Fibroblast of lung (primary cell): ENCODE measurements around the gene TM9SF4. TPM values are rescaled to one million over a fixed set of nuclear protein-coding genes. Genes with fewer than 3 reads are reported as not detected.
A peak's percentile ranks its signal among the peaks of the same experiment; 100 is the strongest.

Source experiments
- DNase-seq, 2 donors: peaks; one replicate each; pipeline versions ENCODE4 v3.0.0 to v3.0.0-alpha.2; 2010; ENCODE audit warnings: low read depth in 2 of 2
- H2AFZ ChIP-seq: 2 replicates; pipeline ENCODE4 v1.5.1; 2012; ENCODE audit warnings: low read length, control low read depth, inconsistent platforms
- H3K27ac ChIP-seq: 2 replicates; pipeline ENCODE4 v1.5.1; 2011; ENCODE audit warnings: low read length, control low read depth; ENCODE audit not compliant: insufficient read depth
- H3K27me3 ChIP-seq: 2 replicates; pipeline ENCODE4 v1.5.1; 2011; ENCODE audit warnings: mild to moderate bottlenecking, low read length; ENCODE audit not compliant: control insufficient read depth, insufficient read depth
- H3K36me3 ChIP-seq: 2 replicates; pipeline ENCODE4 v1.5.1; 2011; ENCODE audit warnings: low read length; ENCODE audit not compliant: control insufficient read depth, insufficient read depth
- H3K4me1 ChIP-seq: 2 replicates; pipeline ENCODE4 v1.5.1; 2011; ENCODE audit warnings: low read length; ENCODE audit not compliant: control insufficient read depth, insufficient read depth; ENCODE audit errors: extremely low read depth
- H3K4me2 ChIP-seq: 2 replicates; pipeline ENCODE4 v1.5.1; 2011; ENCODE audit warnings: low read length, control low read depth; ENCODE audit not compliant: insufficient read depth; ENCODE audit errors: extremely low read depth
- H3K4me3 ChIP-seq, 4 experiments: fragments of 200-600 bp in 1 of 4; sonication (generic) in 1 of 4; replicated peaks in 1 of 4; 2 replicates each; pipeline ENCODE4 v1.5.1; 2011 to 2016; ENCODE audit warnings: low read length in 4 of 4, low read depth in 3 of 4, mild to moderate bottlenecking in 3 of 4, control low read depth in 2 of 4, inconsistent platforms in 1 of 4, mixed read lengths in 1 of 4; ENCODE audit not compliant: insufficient read depth in 1 of 4; ENCODE audit errors: control extremely low read depth in 1 of 4
- H3K79me2 ChIP-seq: 2 replicates; pipeline ENCODE4 v1.5.1; 2012; ENCODE audit warnings: mild to moderate bottlenecking, low read length, inconsistent platforms; ENCODE audit not compliant: control insufficient read depth, insufficient read depth
- H3K9ac ChIP-seq: 2 replicates; pipeline ENCODE4 v1.5.1; 2011; ENCODE audit warnings: mild to moderate bottlenecking, low read length, control low read depth; ENCODE audit not compliant: insufficient read depth
- H3K9me3 ChIP-seq: 2 replicates; pipeline ENCODE4 v1.5.1; 2012; ENCODE audit warnings: low read depth, low read length; ENCODE audit not compliant: control insufficient read depth, insufficient read depth
- H4K20me1 ChIP-seq: 2 replicates; pipeline ENCODE4 v1.5.1; 2011; ENCODE audit warnings: low read length; ENCODE audit not compliant: control insufficient read depth, insufficient read depth; ENCODE audit errors: extremely low read depth
- EZH2 ChIP-seq: IDR thresholded peaks from 2 replicates; pipeline ENCODE4 v1.5.1; 2012; ENCODE audit warnings: low read length, control low read depth, mild to moderate bottlenecking; ENCODE audit errors: missing control alignments
- polyA plus RNA-seq, 2 donors: library from polyadenylated mRNA; depleted of rRNA in 1 of 2; stranded (reverse) in 1 of 2; unstranded in 1 of 2; fragments of >200 nt; gene quantifications; 2 replicates each; pipeline ENCODE4 v1.2.1, GENCODE V29; 2011 to 2012; ENCODE audit warnings: missing spikeins in 1 of 2
- total RNA-seq: library from RNA; depleted of rRNA; stranded (reverse); fragments of >200 nt; gene quantifications from 2 replicates; pipeline ENCODE4 v1.2.1, GENCODE V29; 2014
- TF ChIP-seq, protein P1 (sequence below), 2 donors: IDR thresholded peaks in 1 of 2; conservative IDR thresholded peaks in 1 of 2; 1 replicate in 1 of 2; 2 replicates in 1 of 2; pipeline ENCODE4 v1.5.1; 2011 to 2012; ENCODE audit warnings: low read length in 2 of 2, control low read depth in 1 of 2, inconsistent platforms in 1 of 2, low read depth in 1 of 2, mild to moderate bottlenecking in 1 of 2

TM9SF4 gene
- total and polyA plus RNA-seq, 2 donors (not counting 1 experiment from before 2014, with no cell fraction given): 33.5 to 71.3 TPM

DNA sequence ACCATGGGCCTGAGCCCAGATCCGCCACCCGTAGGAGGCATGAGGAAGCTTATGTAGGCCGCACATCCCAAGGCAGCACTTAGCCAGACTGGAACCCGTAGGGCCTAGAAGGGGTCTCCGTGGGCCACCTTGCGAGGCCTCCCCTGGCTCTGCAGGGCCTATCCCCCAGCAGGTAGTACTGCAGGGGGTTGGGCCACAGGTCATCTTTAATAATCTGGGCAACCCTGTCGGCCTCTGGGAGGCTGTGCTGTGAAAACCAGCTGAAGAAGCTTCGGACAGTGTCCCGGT, 79.6 kb downstream of the TM9SF4 start:
- Histone ChIP-seq H3K27ac (no peak overlapping the region), H3K36me3 (no peaks in the 10 kb centered on the region), H3K4me3 (peak overlapping the region in 1 of 4 experiments; percentile 53), H3K4me2 (no peak overlapping the region), H2AFZ (no peak overlapping the region), H4K20me1 (no peaks in the 10 kb centered on the region), H3K9ac (peak overlapping the region; percentile 34), H3K79me2 (no peaks in the 10 kb centered on the region), H3K27me3 (no peaks in the 10 kb centered on the region), H3K4me1 (peaks cover 7% of the 10 kb centered on the region), H3K9me3 (no peaks in the 10 kb centered on the region)
- no peak for DNase-seq
- TF ChIP-seq, protein P1, sequence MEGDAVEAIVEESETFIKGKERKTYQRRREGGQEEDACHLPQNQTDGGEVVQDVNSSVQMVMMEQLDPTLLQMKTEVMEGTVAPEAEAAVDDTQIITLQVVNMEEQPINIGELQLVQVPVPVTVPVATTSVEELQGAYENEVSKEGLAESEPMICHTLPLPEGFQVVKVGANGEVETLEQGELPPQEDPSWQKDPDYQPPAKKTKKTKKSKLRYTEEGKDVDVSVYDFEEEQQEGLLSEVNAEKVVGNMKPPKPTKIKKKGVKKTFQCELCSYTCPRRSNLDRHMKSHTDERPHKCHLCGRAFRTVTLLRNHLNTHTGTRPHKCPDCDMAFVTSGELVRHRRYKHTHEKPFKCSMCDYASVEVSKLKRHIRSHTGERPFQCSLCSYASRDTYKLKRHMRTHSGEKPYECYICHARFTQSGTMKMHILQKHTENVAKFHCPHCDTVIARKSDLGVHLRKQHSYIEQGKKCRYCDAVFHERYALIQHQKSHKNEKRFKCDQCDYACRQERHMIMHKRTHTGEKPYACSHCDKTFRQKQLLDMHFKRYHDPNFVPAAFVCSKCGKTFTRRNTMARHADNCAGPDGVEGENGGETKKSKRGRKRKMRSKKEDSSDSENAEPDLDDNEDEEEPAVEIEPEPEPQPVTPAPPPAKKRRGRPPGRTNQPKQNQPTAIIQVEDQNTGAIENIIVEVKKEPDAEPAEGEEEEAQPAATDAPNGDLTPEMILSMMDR (conservative IDR thresholded peaks at IDR 0.05 in 1 of 2, IDR thresholded peaks at IDR 0.05 in 1 of 2; ENCODE audit: low read depth in 1 of 2, low read length in 2 of 2): no peak
- no peak for TF ChIP-seq EZH2

DNA sequence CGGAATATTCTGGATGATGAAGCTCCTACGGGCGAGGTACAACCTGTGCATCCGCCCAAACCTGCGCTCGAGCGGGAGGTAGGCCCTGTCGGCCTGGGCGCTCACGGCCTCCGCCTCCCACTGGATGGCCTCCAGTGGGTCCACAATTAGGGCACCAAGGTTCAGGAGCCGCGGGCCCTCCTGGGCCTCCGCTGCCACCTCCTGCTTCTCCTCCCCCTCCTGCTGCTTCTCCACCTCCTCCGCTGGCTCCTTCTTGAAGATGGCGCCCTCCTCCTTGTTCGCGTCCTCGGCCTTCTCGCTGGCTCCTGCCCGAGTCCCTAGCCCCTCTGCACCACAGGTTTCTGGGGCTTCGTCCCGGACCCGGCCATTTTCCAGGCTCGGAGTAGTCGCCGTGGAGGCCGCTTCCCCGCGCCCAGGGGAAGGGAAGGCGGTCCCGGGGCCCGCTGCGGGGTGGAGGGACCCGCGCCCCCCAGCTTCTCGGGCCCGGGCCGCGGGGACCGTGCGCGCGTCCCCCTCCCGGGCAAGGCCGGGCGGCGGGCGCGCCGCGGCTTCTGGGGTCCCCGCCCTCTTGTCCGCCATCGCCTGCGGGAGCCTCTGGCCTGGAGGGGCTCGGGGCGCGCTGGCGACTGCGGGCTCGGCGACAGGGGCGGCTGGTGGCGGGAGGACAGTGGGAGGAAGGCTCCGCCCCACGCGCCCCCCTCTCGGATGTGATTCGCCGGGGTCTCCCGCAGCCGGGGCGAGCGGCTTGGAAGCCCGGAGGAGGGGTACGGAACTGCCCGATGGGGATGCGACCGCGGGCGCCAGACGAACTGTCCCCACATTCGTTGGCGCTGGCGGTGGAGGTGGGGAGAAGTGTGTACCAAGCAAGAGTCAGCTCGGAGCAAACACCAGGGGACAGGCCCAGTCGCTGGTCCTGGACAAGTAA, 80.4 kb downstream of the TM9SF4 start:
- H4K20me1 ChIP-seq: no peaks in the 10 kb centered on the region
- H3K36me3 ChIP-seq: no peaks in the 10 kb centered on the region
- TF ChIP-seq, protein P1 (conservative IDR thresholded peaks at IDR 0.05 in 1 of 2, IDR thresholded peaks at IDR 0.05 in 1 of 2; ENCODE audit: low read depth in 1 of 2, low read length in 2 of 2): peak in 1 of 2 donors; percentile 4
- no peak for TF ChIP-seq EZH2
- DNase-seq: peak; percentile 38 to 46
- peak overlapping the region; percentile 39 for H3K27ac ChIP-seq
- peaks cover 7% of the 10 kb centered on the region for H3K4me1 ChIP-seq
- H3K27me3 ChIP-seq: no peaks in the 10 kb centered on the region
- peak overlapping the region; percentile 49 to 62 (median 54) for H3K4me3 ChIP-seq
- no peaks in the 10 kb centered on the region for H3K9me3 ChIP-seq
- H3K79me2 ChIP-seq: no peaks in the 10 kb centered on the region
- H2AFZ ChIP-seq: peak overlapping the region; percentile 96
- H3K4me2 ChIP-seq: peak overlapping the region; percentile 85
- H3K9ac ChIP-seq: peak overlapping the region; percentile 86

DNA sequence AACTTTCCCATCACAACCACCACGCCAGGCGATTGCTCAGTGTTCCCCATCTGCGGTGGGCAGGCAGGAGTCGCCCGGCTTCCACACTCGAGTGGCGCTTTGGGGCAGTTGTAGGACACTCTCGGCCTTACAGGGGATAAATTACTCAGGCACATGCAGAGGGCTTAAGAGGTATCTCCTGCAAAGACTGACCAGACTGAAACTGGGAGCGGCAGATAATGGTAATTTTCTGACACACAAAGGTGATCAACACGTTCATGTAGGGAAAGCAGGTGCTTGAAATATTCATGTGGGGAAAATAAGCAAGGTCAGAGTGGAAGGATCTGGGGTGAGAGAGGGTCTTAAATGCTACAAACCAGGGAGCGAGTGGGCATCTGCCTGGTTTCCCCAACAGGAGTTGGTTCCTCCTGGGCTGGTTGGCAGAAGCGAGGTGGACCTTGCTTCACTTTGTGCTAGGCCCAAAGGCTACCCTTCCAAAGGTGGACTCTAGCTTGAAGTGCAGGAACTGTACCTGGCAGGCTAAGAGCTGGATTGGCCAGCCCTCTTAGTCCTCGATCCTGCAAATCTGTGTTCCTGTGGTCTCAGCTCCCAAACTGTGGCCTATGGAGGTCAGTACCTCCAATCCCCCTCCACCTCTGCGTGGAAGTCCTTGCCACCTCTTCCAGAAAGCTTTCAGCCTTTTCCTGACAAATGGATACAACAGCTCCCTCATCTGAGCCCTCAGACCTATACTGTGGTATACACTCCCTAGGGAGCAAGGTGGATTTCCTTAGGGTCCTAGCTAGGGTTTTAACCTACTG, 81.3 kb downstream of the TM9SF4 start:
- H2AFZ ChIP-seq: peak overlapping the region; percentile 80
- peak overlapping the region; percentile 86 for H3K9ac ChIP-seq
- no peak overlapping the region for H3K27ac ChIP-seq
- peaks cover 4% of the 10 kb centered on the region for H3K36me3 ChIP-seq
- H3K4me1 ChIP-seq: peaks cover 7% of the 10 kb centered on the region
- no peak for TF ChIP-seq EZH2
- TF ChIP-seq, protein P1 (conservative IDR thresholded peaks at IDR 0.05 in 1 of 2, IDR thresholded peaks at IDR 0.05 in 1 of 2; ENCODE audit: low read depth in 1 of 2, low read length in 2 of 2): no peak
- H3K9me3 ChIP-seq: no peaks in the 10 kb centered on the region
- H3K79me2 ChIP-seq: no peaks in the 10 kb centered on the region
- H3K27me3 ChIP-seq: no peaks in the 10 kb centered on the region
- no peaks in the 10 kb centered on the region for H4K20me1 ChIP-seq
- no peak for DNase-seq
- H3K4me3 ChIP-seq: peak overlapping the region; percentile 40 to 62 (median 45)
- H3K4me2 ChIP-seq: peak overlapping the region; percentile 85
